Thoracic aorta (tissue), 2 donors: ENCODE measurements around the gene BCL6B. TPM values are rescaled to one million over a fixed set of nuclear protein-coding genes. Genes with fewer than 3 reads are reported as not detected.

Experiments used
- ATAC-seq: fragments of 150-250 bp; one replicate; pipeline ENCODE4 v1.8.0; 2017; ENCODE audit warnings: low read depth; ENCODE audit not compliant: insufficient number of reproducible peaks, low FRiP score
- DNase-seq: peaks from one replicate; pipeline ENCODE4 v3.0.0-alpha.2; 2020; ENCODE audit warnings: low spot score
- H3K27ac ChIP-seq, 2 donors: fragments of 200-600 bp; sonication (generic); 1 replicate in 1 of 2; 2 replicates in 1 of 2; pipeline ENCODE4 v1.5.1; 2016; ENCODE audit warnings: mild to moderate bottlenecking in 2 of 2, moderate library complexity in 2 of 2
- H3K27me3 ChIP-seq: fragments of 200-600 bp; sonication (generic); replicated peaks from 2 replicates; pipeline ENCODE4 v1.6.0; 2016; ENCODE audit warnings: mild to moderate bottlenecking; ENCODE audit not compliant: insufficient read depth
- H3K36me3 ChIP-seq: fragments of 200-600 bp; sonication (generic); one replicate; pipeline ENCODE4 v1.5.1; 2016
- H3K4me1 ChIP-seq, 2 donors: fragments of 200-600 bp; sonication (generic); 1 replicate in 1 of 2; 2 replicates in 1 of 2; pipeline versions ENCODE4 v1.5.1 to v1.6.0; 2016; ENCODE audit warnings: low read depth in 2 of 2, mild to moderate bottlenecking in 1 of 2; ENCODE audit not compliant: control insufficient read depth in 1 of 2
- H3K4me3 ChIP-seq: fragments of 200-600 bp; sonication (generic); 2 replicates; pipeline ENCODE4 v1.5.1; 2016; ENCODE audit warnings: mild to moderate bottlenecking
- H3K9me3 ChIP-seq: fragments of 200-600 bp; sonication (generic); 2 replicates; pipeline ENCODE4 v1.5.1; 2016
- total RNA-seq, 2 donors: library from RNA; depleted of rRNA; stranded (reverse); fragments of >200 nt; gene quantifications; one replicate each; pipeline versions ENCODE4 v1.1.0 to v1.2.3, GENCODE V29; 2016
- TF ChIP-seq, protein P1 (sequence below): fragments of 200-600 bp; sonication (generic); IDR thresholded peaks from one replicate; pipeline ENCODE4 v1.5.1; 2019; ENCODE audit warnings: antibody characterized with exemption

BCL6B gene
- total RNA-seq, 2 donors from 2014 or later, result 0.95 to 5.7 TPM

DNA sequence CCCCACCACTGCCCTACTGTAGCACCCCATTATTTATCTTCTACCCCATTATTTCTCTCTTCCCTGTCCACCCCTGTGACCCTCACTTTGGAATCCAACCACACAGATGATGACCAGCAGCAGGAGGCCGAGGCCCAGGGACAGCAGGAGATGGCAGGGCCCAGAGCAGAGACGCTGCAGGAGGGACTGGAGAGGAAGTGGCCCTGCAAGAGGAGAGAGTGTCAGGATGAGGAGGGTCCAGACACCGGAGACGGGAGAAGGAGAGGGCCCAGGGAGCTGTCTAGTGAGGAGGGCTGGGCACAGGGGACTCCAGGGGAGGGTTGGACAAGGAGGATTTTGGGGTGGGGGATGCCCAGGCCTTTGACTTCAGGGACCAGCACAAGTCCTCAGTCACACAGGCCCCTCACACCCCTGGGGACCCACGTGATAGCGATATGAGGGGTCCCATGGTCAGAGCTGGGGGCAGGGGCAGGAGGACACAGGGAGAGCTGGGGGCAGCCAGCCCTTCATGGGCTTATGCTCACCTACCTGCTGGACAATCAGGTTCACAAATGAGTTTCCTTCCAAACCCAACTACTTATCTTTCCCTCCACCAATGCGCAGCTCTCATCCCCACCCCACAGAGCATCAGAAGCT lies 55.2 kb downstream of the BCL6B start:
- no peak for ATAC-seq
- Histone ChIP-seq H3K36me3 (no peaks in the 10 kb centered on the region), H3K4me1 (no peaks in the 10 kb centered on the region), H3K9me3 (no peaks in the 10 kb centered on the region), H3K27me3 (no peaks in the 10 kb centered on the region), H3K4me3 (no peak overlapping the region), H3K27ac (no peak overlapping the region)
- TF ChIP-seq, protein P1, sequence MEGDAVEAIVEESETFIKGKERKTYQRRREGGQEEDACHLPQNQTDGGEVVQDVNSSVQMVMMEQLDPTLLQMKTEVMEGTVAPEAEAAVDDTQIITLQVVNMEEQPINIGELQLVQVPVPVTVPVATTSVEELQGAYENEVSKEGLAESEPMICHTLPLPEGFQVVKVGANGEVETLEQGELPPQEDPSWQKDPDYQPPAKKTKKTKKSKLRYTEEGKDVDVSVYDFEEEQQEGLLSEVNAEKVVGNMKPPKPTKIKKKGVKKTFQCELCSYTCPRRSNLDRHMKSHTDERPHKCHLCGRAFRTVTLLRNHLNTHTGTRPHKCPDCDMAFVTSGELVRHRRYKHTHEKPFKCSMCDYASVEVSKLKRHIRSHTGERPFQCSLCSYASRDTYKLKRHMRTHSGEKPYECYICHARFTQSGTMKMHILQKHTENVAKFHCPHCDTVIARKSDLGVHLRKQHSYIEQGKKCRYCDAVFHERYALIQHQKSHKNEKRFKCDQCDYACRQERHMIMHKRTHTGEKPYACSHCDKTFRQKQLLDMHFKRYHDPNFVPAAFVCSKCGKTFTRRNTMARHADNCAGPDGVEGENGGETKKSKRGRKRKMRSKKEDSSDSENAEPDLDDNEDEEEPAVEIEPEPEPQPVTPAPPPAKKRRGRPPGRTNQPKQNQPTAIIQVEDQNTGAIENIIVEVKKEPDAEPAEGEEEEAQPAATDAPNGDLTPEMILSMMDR, result no peak
- no peak for DNase-seq

DNA sequence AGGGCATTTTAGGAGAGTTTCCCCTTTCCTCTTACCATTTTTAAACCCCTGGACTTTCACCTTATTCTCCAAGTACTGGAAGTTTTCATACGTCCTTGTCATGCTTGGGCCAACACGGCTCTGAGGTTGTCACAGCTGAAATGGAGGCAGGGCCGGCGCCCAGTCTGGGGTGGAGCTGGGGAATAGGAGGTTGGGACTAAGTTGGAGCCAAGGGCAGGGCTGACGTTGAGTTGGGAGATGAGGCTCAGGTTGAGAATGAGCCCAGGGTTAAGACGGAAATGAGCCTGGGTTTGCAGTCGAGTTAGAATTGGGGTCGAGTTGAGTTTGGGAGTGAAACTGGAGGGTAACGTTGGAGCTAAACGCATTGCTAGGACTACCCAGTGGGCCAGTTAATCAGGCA lies 55.9 kb downstream of the BCL6B start:
- Histone ChIP-seq H3K4me3 (no peak overlapping the region), H3K4me1 (no peaks in the 10 kb centered on the region), H3K27me3 (no peaks in the 10 kb centered on the region), H3K9me3 (no peaks in the 10 kb centered on the region), H3K27ac (no peak overlapping the region), H3K36me3 (no peaks in the 10 kb centered on the region)
- TF ChIP-seq, protein P1, result no peak
- DNase-seq (no peak), ATAC-seq (no peak)

Other genes with a start within 250 kb of the BCL6B start
- gene FBXO39, start 246.8 kb upstream of the BCL6B start, total RNA-seq, result under 1 TPM in 1 of 2 donors, not detected in 1; 0.49 TPM
- gene TEKT1, start 191.3 kb upstream of the BCL6B start, total RNA-seq, result not detected
- not detected for gene ALOX12, start 27.0 kb upstream of the BCL6B start, total RNA-seq
- 100 to 1,000 TPM in 1 of 2 donors, 10 to 100 TPM in 1; 99.5 to 164 TPM for gene RNASEK, start 10.4 kb upstream of the BCL6B start, total RNA-seq
- under 1 TPM in 1 of 2 donors, not detected in 1; 0.56 TPM for gene SLC16A13, start 13.0 kb downstream of the BCL6B start, total RNA-seq
- gene SLC16A11, start 21.0 kb downstream of the BCL6B start, total RNA-seq, result under 1 TPM in 1 of 2 donors, not detected in 1; 0.27 TPM
- 1 to 10 TPM; 3.2 to 5.8 TPM for gene CLEC10A, start 57.2 kb downstream of the BCL6B start, total RNA-seq
- gene ASGR2, start 91.8 kb downstream of the BCL6B start, total RNA-seq, result 1 to 10 TPM; 1.4 to 8.1 TPM
- gene ASGR1, start 156.3 kb downstream of the BCL6B start, total RNA-seq, result 1 to 10 TPM; 1.9 to 5.4 TPM
- gene DLG4, start 196.8 kb downstream of the BCL6B start, total RNA-seq, result 10 to 100 TPM; 14.0 to 14.8 TPM
- 100 to 1,000 TPM; 369 to 471 TPM for gene ACADVL, start 196.9 kb downstream of the BCL6B start, total RNA-seq
- gene DVL2, start 211.5 kb downstream of the BCL6B start, total RNA-seq, result 10 to 100 TPM; 52.8 to 68.5 TPM
- gene PHF23, start 216.4 kb downstream of the BCL6B start, total RNA-seq, result 10 to 100 TPM; 25.1 to 44.7 TPM
- 100 to 1,000 TPM; 187 to 446 TPM for gene GABARAP, start 219.4 kb downstream of the BCL6B start, total RNA-seq
- gene CTDNEP1, start 228.7 kb downstream of the BCL6B start, total RNA-seq, result 10 to 100 TPM; 51.3 to 51.7 TPM
- 10 to 100 TPM; 15.8 to 19.0 TPM for gene ELP5, start 229.2 kb downstream of the BCL6B start, total RNA-seq
- gene CLDN7, start 239.4 kb downstream of the BCL6B start, total RNA-seq, result under 1 TPM in 1 of 2 donors, not detected in 1; 0.41 TPM